CD4-positive, alpha-beta T cell treated with Interleukin-1 beta for 1 hour (primary cell): Measurements from ENCODE around the gene PCGF2.

Experiments used
- DNase-seq, 2 donors: peaks; one replicate each; pipeline ENCODE4 v3.0.0-alpha.2; 2020 to 2022

The PCGF2 gene

GRCh38 chr17:38702166-38702915 is 45.8 kb downstream of the PCGF2 start:
- DNase-seq, result peak; percentile 79 to 80

GRCh38 chr17:38701504-38702165 is 46.5 kb downstream of the PCGF2 start:
- peak; percentile 80 to 82 for DNase-seq

- no peak for DNase-seq
These were observed 49.4 kb downstream of the PCGF2 start for GRCh38 chr17:38698760-38699159.

- no peak for DNase-seq
These were observed 50.9 kb downstream of the PCGF2 start for GRCh38 chr17:38697061-38697820.

- no peak for DNase-seq
These were observed 54.3 kb downstream of the PCGF2 start for GRCh38 chr17:38693700-38694329.

GRCh38 chr17:38691154-38691553 is 57.0 kb downstream of the PCGF2 start:
- no peak for DNase-seq

GRCh38 chr17:38690386-38690785 is 57.8 kb downstream of the PCGF2 start:
- DNase-seq, result no peak

GRCh38 chr17:38687286-38687685 is 60.9 kb downstream of the PCGF2 start:
- DNase-seq, result no peak

- DNase-seq, result peak in 1 of 2 donors; percentile 42
These were observed 62.6 kb downstream of the PCGF2 start for GRCh38 chr17:38685491-38685890.
